ENCODE measurements around the gene SBF1.
"Not testable (repeated sequence)": the region's sequence is repeated elsewhere in the genome, so short reads cannot be mapped to it uniquely, and the experiment has no call there.

GRCh38 chr22:50408954-50409353 lies 65.9 kb downstream of the SBF1 start:
- TF ChIP-seq FOSL2 (IDR thresholded peaks at IDR 0.05; ENCODE audit: borderline replicate concordance, low read depth); MAX (IDR thresholded peaks at IDR 0.05; ENCODE audit: low read depth); JUND (IDR thresholded peaks at IDR 0.05); MEF2A (IDR thresholded peaks at IDR 0.05; ENCODE audit: borderline replicate concordance, low read depth); FOXM1 (IDR thresholded peaks at IDR 0.05; ENCODE audit: low read depth); NFIC (IDR thresholded peaks at IDR 0.05; ENCODE audit: borderline replicate concordance); POLR2AphosphoS5 (IDR thresholded peaks at IDR 0.05; ENCODE audit: low read depth, low read length); GABPA (IDR thresholded peaks at IDR 0.05; ENCODE audit: low read depth); USF1 (IDR thresholded peaks at IDR 0.05; ENCODE audit: borderline replicate concordance, low read depth); RCOR1 (IDR thresholded peaks at IDR 0.05; ENCODE audit: low read length); RAD21 (IDR thresholded peaks at IDR 0.05; ENCODE audit: low read length): not testable (repeated sequence)
- TF ChIP-seq, protein P1, sequence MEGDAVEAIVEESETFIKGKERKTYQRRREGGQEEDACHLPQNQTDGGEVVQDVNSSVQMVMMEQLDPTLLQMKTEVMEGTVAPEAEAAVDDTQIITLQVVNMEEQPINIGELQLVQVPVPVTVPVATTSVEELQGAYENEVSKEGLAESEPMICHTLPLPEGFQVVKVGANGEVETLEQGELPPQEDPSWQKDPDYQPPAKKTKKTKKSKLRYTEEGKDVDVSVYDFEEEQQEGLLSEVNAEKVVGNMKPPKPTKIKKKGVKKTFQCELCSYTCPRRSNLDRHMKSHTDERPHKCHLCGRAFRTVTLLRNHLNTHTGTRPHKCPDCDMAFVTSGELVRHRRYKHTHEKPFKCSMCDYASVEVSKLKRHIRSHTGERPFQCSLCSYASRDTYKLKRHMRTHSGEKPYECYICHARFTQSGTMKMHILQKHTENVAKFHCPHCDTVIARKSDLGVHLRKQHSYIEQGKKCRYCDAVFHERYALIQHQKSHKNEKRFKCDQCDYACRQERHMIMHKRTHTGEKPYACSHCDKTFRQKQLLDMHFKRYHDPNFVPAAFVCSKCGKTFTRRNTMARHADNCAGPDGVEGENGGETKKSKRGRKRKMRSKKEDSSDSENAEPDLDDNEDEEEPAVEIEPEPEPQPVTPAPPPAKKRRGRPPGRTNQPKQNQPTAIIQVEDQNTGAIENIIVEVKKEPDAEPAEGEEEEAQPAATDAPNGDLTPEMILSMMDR (IDR thresholded peaks at IDR 0.05), result not testable (repeated sequence)
- TF ChIP-seq, protein P2, sequence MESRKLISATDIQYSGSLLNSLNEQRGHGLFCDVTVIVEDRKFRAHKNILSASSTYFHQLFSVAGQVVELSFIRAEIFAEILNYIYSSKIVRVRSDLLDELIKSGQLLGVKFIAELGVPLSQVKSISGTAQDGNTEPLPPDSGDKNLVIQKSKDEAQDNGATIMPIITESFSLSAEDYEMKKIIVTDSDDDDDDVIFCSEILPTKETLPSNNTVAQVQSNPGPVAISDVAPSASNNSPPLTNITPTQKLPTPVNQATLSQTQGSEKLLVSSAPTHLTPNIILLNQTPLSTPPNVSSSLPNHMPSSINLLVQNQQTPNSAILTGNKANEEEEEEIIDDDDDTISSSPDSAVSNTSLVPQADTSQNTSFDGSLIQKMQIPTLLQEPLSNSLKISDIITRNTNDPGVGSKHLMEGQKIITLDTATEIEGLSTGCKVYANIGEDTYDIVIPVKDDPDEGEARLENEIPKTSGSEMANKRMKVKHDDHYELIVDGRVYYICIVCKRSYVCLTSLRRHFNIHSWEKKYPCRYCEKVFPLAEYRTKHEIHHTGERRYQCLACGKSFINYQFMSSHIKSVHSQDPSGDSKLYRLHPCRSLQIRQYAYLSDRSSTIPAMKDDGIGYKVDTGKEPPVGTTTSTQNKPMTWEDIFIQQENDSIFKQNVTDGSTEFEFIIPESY (IDR thresholded peaks at IDR 0.05; ENCODE audit: borderline replicate concordance, low read depth), result not testable (repeated sequence)
- TF ChIP-seq, protein P3, sequence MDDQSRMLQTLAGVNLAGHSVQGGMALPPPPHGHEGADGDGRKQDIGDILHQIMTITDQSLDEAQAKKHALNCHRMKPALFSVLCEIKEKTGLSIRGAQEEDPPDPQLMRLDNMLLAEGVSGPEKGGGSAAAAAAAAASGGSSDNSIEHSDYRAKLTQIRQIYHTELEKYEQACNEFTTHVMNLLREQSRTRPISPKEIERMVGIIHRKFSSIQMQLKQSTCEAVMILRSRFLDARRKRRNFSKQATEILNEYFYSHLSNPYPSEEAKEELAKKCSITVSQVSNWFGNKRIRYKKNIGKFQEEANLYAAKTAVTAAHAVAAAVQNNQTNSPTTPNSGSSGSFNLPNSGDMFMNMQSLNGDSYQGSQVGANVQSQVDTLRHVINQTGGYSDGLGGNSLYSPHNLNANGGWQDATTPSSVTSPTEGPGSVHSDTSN (IDR thresholded peaks at IDR 0.05), result not testable (repeated sequence)

All from SK-N-SH (cell line).